Astrocyte of the cerebellum (primary cell): ENCODE measurements around the gene KMT5B.

Experiments used
- DNase-seq: peaks from one replicate; pipeline ENCODE4 v3.0.0-alpha.2; 2011; ENCODE audit warnings: low read depth
- H3K4me3 ChIP-seq: 2 replicates; pipeline ENCODE4 v1.5.1; 2011; ENCODE audit warnings: mild to moderate bottlenecking, low read depth, low read length, moderate library complexity
- CTCF ChIP-seq: IDR thresholded peaks from 2 replicates; pipeline ENCODE4 v1.5.1; 2012; ENCODE audit warnings: low read length, low read depth, moderate library complexity, mild to moderate bottlenecking; ENCODE audit errors: missing control alignments
- in situ Hi-C: cut with HindIII; loops from 2 replicates; pipeline ENCODE4 v1.10.0; 2017; ENCODE audit warnings: low sequenced_read_pairs

The KMT5B gene

GRCh38 chr11:68127714-68128681 is 85.1 kb downstream of the KMT5B start:
- peak; percentile 79 for DNase-seq
- no peak for TF ChIP-seq CTCF
- H3K4me3 ChIP-seq: peak overlapping the region; percentile 20
- in situ Hi-C loops: no loop called here

GRCh38 chr11:68125164-68125563 is 87.9 kb downstream of the KMT5B start:
- H3K4me3 ChIP-seq: no peak overlapping the region
- DNase-seq: no peak
- in situ Hi-C loops: no loop called here
- no peak for TF ChIP-seq CTCF

GRCh38 chr11:68122936-68123539 is 90.1 kb downstream of the KMT5B start:
- no peak for DNase-seq
- TF ChIP-seq CTCF: no peak
- no peak overlapping the region for H3K4me3 ChIP-seq
- in situ Hi-C loops: no loop called here

- DNase-seq: peak; percentile 47
- H3K4me3 ChIP-seq: peak within 1 kb of the TSS; percentile 45
- no peak for TF ChIP-seq CTCF
- in situ Hi-C loops: no loop called here
These were observed 91.8 kb downstream of the KMT5B start, which contains the start of gene CHKA for GRCh38 chr11:68121067-68121899. Gene CHKA, minus strand, starts transcription at chr11:68121388. Its CDS starts 211 bp downstream, at chr11:68121177.

- no peak for DNase-seq
- in situ Hi-C loops: no loop called here
- H3K4me3 ChIP-seq: peak overlapping the region; percentile 45
- no peak for TF ChIP-seq CTCF
These were observed 92.6 kb downstream of the KMT5B start for GRCh38 chr11:68120273-68121066.
